ENCODE measurements around the gene PEAK3.

The PEAK3 gene

GRCh38 chr19:2235381-2236063 lies 46.5 kb downstream of the PEAK3 start:
- peak; percentile 69 to 75 for DNase-seq

GRCh38 chr19:2234996-2235380 lies 47.0 kb downstream of the PEAK3 start:
- DNase-seq, result no peak

DNA sequence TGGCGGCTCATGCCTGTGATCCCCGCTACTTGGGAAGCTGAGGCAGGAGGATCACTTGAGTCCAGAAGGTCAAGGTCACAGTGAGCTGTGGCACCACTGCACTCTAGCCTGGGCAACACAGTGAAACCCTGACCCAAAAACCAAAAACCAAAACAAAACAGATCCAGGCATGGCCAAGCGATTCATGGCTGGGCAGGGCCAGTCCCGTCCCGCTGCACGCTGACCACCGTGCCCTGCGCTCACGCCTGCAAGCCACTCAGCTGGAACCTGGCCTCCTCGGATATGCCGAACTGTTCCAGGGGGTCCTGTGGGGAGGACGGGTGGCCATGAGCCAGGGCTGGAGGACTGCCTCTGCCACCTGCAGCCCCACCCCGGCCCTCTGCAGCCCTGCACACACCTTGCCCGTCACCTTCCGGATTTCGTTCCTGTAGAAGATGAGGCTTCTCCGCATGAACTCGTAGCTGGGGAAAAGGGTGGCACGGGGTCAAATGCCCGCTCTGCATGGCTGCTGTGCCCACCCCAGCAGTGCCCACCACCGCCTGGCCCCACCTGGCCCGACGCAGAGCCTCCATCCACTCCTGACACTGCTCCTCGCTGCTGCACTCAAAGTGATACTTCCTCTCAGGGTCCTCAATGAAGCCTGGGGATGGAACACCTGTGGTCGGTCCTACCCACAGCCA lies 48.2 kb downstream of the PEAK3 start:
- no peak for DNase-seq

DNA sequence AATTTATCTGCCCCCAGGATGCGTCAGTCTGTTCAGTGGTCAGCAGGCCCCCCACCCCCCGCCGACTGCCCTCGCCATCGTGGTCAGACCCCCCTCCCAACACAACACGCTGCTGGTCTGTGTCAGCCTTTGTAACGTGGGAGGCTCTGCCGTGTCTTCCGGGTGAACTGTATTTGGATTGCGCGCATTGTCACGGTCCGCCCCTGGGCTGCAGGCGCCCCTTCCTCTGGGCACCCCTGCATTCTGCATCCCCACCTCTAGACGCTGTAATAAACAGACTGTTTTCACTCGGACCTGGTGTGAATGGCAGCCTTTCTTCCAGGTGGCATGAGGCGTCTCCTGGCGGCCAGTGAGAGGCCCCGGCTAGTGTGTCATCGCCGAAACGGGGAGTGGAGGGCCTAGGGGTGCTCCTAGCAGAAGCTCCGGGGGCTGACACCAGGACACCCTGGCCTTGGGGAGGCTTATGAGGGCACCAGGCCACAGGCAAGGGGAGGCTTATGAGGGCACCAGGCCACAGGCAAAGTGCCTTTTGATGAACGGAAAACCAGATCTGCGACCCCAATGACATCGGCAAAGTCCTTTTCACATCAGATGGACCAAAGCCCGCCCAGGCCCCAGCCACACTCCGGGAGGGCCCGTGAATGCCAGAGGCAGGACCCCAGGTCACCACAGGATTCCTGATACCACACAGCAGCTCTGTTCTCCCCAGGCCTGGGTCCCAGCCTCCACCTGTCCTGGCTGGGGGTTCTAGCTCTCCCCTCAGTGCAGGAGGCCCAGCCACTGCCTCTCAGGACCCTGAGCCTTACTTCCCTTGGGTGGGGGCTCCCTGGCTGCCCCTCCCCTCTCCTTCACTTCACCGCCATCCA lies 49.5 kb downstream of the PEAK3 start:
- DNase-seq, result no peak

GRCh38 chr19:2231621-2232221 lies 50.3 kb downstream of the PEAK3 start:
- peak in 1 of 2 experiments; percentile 25 for DNase-seq

DNA sequence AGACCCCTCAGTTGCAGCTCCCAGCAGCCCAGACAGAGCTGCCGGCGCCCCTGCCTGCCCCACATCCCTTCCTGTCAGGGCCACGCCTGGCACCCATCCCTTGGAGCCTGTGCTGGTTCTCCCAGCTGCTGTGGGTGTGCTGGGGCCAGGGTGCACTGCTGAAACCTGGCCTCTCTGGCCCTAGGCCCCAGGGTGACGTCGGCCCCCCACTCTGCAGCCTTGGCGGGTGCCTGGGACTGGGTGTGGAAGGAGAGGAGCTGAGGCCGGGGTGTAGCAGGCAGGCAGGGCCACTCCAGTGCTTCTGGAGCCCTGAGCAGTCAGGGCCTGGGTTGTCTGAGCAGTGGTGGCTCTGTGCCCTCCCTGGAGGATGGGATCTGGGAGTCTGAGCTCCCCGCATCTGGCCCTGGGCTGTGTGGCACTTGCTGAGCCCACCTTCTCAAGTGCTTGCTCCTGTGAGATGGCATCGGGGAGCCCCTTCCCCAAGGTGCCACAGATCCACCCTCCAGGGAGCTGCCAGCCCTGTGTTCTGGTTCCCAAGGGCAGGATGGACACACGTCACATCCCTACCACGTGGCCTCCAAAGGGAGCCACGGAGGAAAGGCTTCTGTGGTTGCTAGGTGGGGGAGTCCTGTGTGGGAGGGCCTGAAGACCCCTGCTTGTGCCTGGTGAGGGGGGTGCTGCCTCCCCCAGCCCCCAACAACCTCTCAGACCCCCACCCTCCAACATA lies 51.0 kb downstream of the PEAK3 start:
- no peak for DNase-seq

DNA sequence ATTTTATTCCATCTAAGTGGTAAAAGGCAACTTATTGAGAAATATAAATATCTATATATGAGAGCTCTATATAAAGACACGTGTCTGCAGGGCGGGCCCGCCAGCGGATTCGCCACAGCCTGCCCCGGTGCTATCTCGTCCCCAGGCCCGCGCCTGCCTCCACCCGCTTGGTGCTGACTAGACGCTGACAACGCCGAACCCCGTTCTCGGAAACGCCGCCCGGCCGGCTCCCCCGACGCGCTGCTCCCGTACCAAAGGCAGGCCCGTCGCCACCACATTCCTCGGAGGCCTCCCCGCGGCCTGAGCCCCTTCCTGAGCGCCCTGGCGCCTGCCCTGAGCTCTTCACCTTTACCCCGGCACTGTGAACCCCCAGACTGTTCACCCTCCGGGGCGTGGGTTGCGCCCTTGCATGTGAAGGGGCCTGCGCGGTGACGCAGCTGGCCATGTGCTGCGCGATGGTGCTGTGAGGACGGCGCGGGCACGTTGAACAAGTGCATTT lies 51.9 kb downstream of the PEAK3 start:
- DNase-seq, result no peak

DNA sequence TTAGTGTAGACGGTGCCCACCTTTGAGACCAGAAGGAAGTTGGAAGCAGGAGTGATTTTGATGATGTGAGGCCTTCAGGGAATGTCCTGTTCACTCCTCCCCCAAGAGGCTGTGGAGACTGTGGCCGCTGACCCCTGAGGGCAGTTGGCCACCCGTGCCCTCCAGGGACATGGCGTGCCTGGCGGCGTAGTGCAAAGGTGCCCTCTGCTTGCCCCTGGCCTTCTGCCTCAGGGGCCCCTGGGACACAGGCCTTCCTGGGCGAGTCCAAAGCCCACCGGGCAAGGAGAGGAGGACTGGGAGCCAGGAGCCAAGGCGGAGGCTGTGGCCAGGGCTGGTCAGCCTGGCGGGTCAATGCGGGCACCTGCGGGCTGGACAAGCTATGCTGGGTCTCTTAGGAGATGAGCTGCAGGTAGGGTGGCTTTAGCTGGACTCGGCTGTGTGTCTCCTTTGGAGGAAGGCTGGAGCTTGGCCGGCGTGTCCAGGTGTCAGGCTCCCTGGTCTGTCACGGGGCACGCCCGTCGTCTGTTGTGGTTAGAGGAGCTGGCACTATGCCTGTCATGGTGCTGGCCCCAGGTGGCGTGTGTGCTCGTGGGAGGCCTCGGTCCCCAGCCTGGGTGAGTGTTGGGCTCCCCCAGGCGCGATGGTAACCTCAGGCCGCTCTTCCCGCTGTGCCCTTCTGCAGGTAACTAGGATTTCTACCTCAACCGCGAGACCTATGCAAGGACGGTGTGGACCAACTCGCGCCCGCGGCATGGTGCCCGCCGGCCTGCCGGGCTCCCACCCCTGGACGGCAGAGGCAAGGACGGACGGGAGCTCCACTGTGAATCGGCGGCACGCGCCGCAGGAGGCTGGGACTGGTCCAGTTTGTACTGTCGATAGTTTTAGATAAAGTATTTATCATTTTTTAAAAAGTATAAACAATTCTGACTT lies 52.6 kb downstream of the PEAK3 start:
- DNase-seq, result no peak

GRCh38 chr19:2228157-2229030 lies 53.6 kb downstream of the PEAK3 start:
- DNase-seq, result no peak

- DNase-seq, result no peak
Observed at GRCh38 chr19:2227415-2228156, 54.4 kb downstream of the PEAK3 start.

DNA sequence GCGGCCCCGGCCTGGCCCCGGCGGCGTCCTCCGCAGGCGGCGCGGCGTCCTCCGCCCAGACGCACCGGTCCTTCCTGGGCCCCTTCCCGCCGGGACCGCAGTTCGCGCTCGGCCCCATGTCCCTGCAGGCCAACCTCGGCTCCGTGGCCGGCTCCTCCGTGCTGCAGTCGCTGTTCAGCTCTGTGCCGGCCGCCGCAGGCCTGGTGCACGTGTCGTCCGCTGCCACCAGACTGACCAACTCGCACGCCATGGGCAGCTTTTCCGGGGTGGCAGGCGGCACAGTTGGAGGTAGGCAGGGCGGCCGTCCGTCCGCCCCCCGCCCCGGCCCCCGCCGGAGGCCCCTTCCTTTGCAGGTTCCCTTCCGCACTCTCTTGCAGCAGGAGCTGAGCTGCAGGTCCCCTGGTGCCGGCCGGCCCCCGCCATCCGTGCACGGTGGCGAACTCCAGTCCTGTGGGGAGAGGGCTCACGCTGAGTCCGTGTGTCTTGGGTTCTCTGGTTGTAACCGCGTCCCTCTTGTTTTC lies 55.1 kb downstream of the PEAK3 start:
- no peak for DNase-seq

- DNase-seq, result no peak
Observed at GRCh38 chr19:2226051-2226839, 55.7 kb downstream of the PEAK3 start.

GRCh38 chr19:2225415-2226050 lies 56.4 kb downstream of the PEAK3 start:
- DNase-seq, result no peak

- DNase-seq, result no peak
Observed at GRCh38 chr19:2224754-2225349, 57.1 kb downstream of the PEAK3 start.

Measured in SHP77 (cell line).